Sigmoid colon (tissue), 4 donors: ENCODE measurements around the gene ARHGAP12.

ENCODE experiments used
- POLR2A ChIP-seq, 2 donors: fragments of 450-650 bp; IDR thresholded peaks; one replicate each; pipeline ENCODE4 v1.6.1; 2016; ENCODE audit warnings: antibody characterized with exemption in 2 of 2, mild to moderate bottlenecking in 2 of 2, moderate library complexity in 2 of 2
- POLR2AphosphoS5 ChIP-seq, 4 donors: sonication (generic); formaldehyde crosslinking; IDR thresholded peaks; one replicate each; pipeline ENCODE4 v1.6.1; 2017; ENCODE audit warnings: antibody characterized with exemption in 4 of 4
- TF ChIP-seq, protein P1 (sequence below), 4 experiments: fragments of 450-650 bp in 3 of 4; fragments of 200-600 bp in 1 of 4; IDR thresholded peaks; one replicate each; pipeline ENCODE4 v1.5.1; 2016 to 2019; ENCODE audit warnings: antibody characterized with exemption in 4 of 4, mild to moderate bottlenecking in 3 of 4, moderate library complexity in 2 of 4

DNA sequence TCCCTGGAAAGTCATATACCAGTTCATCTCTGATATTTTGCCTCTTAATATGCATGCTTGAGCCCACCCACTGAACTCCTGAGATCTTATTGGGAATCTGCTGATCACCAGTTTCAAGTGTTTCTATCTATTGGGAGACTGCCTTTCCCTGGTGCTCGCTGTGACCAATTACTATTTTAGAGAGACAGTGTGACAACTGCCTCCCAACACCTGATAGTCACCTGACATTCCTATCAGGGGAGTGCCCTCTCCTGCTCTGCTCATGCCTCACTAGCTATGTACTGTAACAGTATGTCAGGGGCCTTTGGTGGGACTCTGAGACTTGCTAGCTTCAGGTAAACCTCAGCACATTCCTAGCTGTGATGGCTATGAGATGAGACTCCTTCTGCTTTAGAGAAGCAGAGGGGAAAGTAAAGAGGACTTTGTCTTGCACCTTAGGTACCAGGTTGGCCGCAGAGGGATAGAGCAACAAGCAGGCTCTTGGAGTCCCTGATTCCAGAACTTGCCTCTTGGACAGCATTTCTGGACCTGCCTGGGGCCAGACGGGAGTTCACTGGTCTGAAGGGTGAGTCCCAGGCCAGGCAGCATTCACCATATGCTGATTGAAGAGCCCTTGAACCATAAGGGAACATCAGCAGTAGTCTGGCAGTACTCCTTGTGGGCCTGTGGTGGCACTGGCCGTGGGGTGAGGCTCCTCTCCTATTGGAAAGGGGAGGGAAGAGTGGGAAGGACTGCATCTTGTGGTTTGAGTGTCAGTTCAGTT, 34.4 kb upstream of the ARHGAP12 start:
- TF ChIP-seq POLR2AphosphoS5 (IDR thresholded peaks at IDR 0.05) = no peak
- no peak for TF ChIP-seq POLR2A (IDR thresholded peaks at IDR 0.05)
- TF ChIP-seq, protein P1, sequence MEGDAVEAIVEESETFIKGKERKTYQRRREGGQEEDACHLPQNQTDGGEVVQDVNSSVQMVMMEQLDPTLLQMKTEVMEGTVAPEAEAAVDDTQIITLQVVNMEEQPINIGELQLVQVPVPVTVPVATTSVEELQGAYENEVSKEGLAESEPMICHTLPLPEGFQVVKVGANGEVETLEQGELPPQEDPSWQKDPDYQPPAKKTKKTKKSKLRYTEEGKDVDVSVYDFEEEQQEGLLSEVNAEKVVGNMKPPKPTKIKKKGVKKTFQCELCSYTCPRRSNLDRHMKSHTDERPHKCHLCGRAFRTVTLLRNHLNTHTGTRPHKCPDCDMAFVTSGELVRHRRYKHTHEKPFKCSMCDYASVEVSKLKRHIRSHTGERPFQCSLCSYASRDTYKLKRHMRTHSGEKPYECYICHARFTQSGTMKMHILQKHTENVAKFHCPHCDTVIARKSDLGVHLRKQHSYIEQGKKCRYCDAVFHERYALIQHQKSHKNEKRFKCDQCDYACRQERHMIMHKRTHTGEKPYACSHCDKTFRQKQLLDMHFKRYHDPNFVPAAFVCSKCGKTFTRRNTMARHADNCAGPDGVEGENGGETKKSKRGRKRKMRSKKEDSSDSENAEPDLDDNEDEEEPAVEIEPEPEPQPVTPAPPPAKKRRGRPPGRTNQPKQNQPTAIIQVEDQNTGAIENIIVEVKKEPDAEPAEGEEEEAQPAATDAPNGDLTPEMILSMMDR (IDR thresholded peaks at IDR 0.05) = no peak
